GM06990 (cell line): ENCODE results near the gene CAMK2B.

Experiments
- DNase-seq: peaks from one replicate; pipeline ENCODE4 v3.0.0-alpha.2; 2011; ENCODE audit not compliant: insufficient read length; ENCODE audit errors: extremely low read depth
- H3K27me3 ChIP-seq: replicated peaks from 2 replicates; pipeline ENCODE4 v1.6.0; 2011; ENCODE audit warnings: low read length; ENCODE audit not compliant: control insufficient read depth, insufficient read depth
- H3K36me3 ChIP-seq: 2 replicates; pipeline ENCODE4 v1.5.1; 2011; ENCODE audit warnings: low read length; ENCODE audit not compliant: control insufficient read depth, insufficient read depth
- H3K4me3 ChIP-seq: replicated peaks from 2 replicates; pipeline ENCODE4 v1.5.1; 2011; ENCODE audit warnings: low read depth, mild to moderate bottlenecking, control low read depth, low read length
- TF ChIP-seq, protein P1 (sequence below): IDR thresholded peaks from 2 replicates; pipeline ENCODE4 v1.5.1; 2011; ENCODE audit warnings: low read length, control low read depth, mild to moderate bottlenecking, inconsistent platforms; ENCODE audit not compliant: insufficient read depth, poor library complexity, severe bottlenecking

Gene CAMK2B

GRCh38 chr7:44279731-44280505, 45.5 kb downstream of the CAMK2B start:
- TF ChIP-seq, protein P1, sequence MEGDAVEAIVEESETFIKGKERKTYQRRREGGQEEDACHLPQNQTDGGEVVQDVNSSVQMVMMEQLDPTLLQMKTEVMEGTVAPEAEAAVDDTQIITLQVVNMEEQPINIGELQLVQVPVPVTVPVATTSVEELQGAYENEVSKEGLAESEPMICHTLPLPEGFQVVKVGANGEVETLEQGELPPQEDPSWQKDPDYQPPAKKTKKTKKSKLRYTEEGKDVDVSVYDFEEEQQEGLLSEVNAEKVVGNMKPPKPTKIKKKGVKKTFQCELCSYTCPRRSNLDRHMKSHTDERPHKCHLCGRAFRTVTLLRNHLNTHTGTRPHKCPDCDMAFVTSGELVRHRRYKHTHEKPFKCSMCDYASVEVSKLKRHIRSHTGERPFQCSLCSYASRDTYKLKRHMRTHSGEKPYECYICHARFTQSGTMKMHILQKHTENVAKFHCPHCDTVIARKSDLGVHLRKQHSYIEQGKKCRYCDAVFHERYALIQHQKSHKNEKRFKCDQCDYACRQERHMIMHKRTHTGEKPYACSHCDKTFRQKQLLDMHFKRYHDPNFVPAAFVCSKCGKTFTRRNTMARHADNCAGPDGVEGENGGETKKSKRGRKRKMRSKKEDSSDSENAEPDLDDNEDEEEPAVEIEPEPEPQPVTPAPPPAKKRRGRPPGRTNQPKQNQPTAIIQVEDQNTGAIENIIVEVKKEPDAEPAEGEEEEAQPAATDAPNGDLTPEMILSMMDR = no peak
- no peak for DNase-seq
- H3K36me3 ChIP-seq = no peaks in the 10 kb centered on the region
- no peak overlapping the region for H3K4me3 ChIP-seq
- H3K27me3 ChIP-seq = no peaks in the 10 kb centered on the region; the same call in 1 of the 2 replicates

GRCh38 chr7:44279286-44279685, 46.1 kb downstream of the CAMK2B start:
- no peak overlapping the region for H3K4me3 ChIP-seq
- TF ChIP-seq, protein P1 = no peak
- H3K36me3 ChIP-seq = no peaks in the 10 kb centered on the region
- H3K27me3 ChIP-seq = no peaks in the 10 kb centered on the region; the same call in 1 of the 2 replicates
- no peak for DNase-seq

DNA sequence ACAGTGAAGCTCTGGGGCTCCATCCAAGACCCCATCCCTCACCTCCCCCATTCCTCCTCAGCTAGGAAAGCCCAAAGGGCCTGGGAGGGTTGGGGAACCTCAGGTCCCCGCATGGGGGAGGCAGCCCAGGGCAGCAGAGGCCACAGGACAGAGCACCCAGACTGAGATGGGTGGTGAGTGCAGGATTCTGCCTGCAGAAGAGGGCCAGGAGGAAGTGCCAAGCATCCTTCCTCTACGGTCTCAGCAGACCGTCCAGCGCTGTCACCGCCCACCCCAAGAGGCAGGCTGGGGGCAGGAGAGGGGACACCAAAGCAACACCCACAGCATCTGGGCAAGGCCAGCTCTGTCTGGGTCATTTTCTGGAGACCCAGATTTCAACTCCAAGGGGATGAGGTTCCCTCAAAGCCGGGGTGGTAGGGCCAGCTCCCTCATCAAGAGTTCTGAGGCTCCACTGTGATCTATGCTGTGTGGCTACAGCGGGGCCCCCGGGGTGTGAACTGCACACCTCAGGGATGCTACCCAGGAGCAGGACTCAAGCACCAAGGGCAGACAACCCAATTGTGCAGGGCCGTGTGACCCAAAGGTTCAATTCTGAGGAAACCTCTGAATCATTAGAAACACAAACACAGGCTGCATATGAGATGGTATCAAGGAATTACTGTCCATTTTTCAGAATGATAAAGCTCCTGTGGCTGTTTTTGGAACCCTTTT, 46.8 kb downstream of the CAMK2B start:
- no peaks in the 10 kb centered on the region; the same call in 1 of the 2 replicates for H3K27me3 ChIP-seq
- no peak for DNase-seq
- TF ChIP-seq, protein P1 = no peak
- no peaks in the 10 kb centered on the region for H3K36me3 ChIP-seq
- H3K4me3 ChIP-seq = no peak overlapping the region

- H3K4me3 ChIP-seq = no peak overlapping the region
- no peaks in the 10 kb centered on the region for H3K36me3 ChIP-seq
- TF ChIP-seq, protein P1 = no peak
- DNase-seq = no peak
- no peaks in the 10 kb centered on the region; the same call in 1 of the 2 replicates for H3K27me3 ChIP-seq
Observed at GRCh38 chr7:44277851-44278250, 47.5 kb downstream of the CAMK2B start.

GRCh38 chr7:44277391-44277790, 48.0 kb downstream of the CAMK2B start:
- Histone ChIP-seq H3K36me3 (no peaks in the 10 kb centered on the region), H3K27me3 (no peaks in the 10 kb centered on the region; the same call in 1 of the 2 replicates), H3K4me3 (no peak overlapping the region)
- TF ChIP-seq, protein P1 = no peak
- DNase-seq = no peak
